Glutamatergic neuron (in vitro differentiated cells): ENCODE measurements around the gene GNPAT. TPM values are rescaled to one million over a fixed set of nuclear protein-coding genes. Genes with fewer than 3 reads are reported as not detected.

Source experiments
- DNase-seq: peaks from one replicate; pipeline ENCODE4 v3.0.0; 2022
- H3K27ac Mint-ChIP-seq: one replicate; pipeline ENCODE4 v1.8.0; 2020; ENCODE audit warnings: mild to moderate bottlenecking, mixed read lengths, inconsistent platforms; ENCODE audit not compliant: unreplicated experiment
- H3K27me3 Mint-ChIP-seq: one replicate; pipeline ENCODE4 v1.8.0; 2020; ENCODE audit warnings: mild to moderate bottlenecking, moderate library complexity, mixed read lengths, inconsistent platforms; ENCODE audit not compliant: unreplicated experiment
- H3K36me3 Mint-ChIP-seq: one replicate; pipeline ENCODE4 v1.8.0; 2020; ENCODE audit warnings: mild to moderate bottlenecking, mixed read lengths, inconsistent platforms; ENCODE audit not compliant: unreplicated experiment
- H3K4me1 Mint-ChIP-seq: one replicate; pipeline ENCODE4 v1.8.0; 2020; ENCODE audit warnings: mild to moderate bottlenecking, low read depth, mixed read lengths, inconsistent platforms; ENCODE audit not compliant: unreplicated experiment
- H3K4me3 Mint-ChIP-seq: one replicate; pipeline ENCODE4 v1.8.0; 2020; ENCODE audit warnings: mild to moderate bottlenecking, mixed read lengths, inconsistent platforms; ENCODE audit not compliant: unreplicated experiment
- H3K9me3 Mint-ChIP-seq: one replicate; pipeline ENCODE4 v1.8.0; 2020; ENCODE audit warnings: mild to moderate bottlenecking, moderate library complexity, mixed read lengths, inconsistent platforms; ENCODE audit not compliant: unreplicated experiment
- CTCF ChIP-seq: fragments of 200-600 bp; sonication (generic); IDR thresholded peaks from one replicate; pipeline ENCODE4 v1.5.0; 2021; ENCODE audit not compliant: partially characterized antibody, unreplicated experiment
- total RNA-seq: library from RNA; stranded (reverse); fragmentation: NEBNext Ultra II Directional; extraction: Animal tissue kit (Norgen Biotek cat#: 25700); gene quantifications from one replicate; pipeline ENCODE4 v1.2.1, GENCODE V29; 2021; ENCODE audit not compliant: unreplicated experiment

GNPAT gene
- total RNA-seq, 1 donor from 2014 or later = 53.9 TPM

- no peaks in the 10 kb centered on the region for H3K4me1 Mint-ChIP-seq
- no peak for TF ChIP-seq CTCF
- H3K27me3 Mint-ChIP-seq = no peaks in the 10 kb centered on the region
- H3K4me3 Mint-ChIP-seq = no peak overlapping the region
- H3K36me3 Mint-ChIP-seq = no peaks in the 10 kb centered on the region
- H3K27ac Mint-ChIP-seq = no peak overlapping the region
- no peak for DNase-seq
- H3K9me3 Mint-ChIP-seq = peaks cover 2% of the 10 kb centered on the region
These were observed 45.6 kb downstream of the GNPAT start for GRCh38 chr1:231286603-231287002.

GRCh38 chr1:231295938-231296337 is 54.9 kb downstream of the GNPAT start:
- no peak for TF ChIP-seq CTCF
- Mint-ChIP-seq H3K27ac (no peak overlapping the region), H3K36me3 (no peaks in the 10 kb centered on the region), H3K27me3 (peaks cover 1% of the 10 kb centered on the region), H3K4me3 (no peak overlapping the region), H3K9me3 (peaks cover 1% of the 10 kb centered on the region), H3K4me1 (no peaks in the 10 kb centered on the region)
- DNase-seq = no peak

- no peaks in the 10 kb centered on the region for H3K36me3 Mint-ChIP-seq
- DNase-seq = no peak
- no peaks in the 10 kb centered on the region for H3K27me3 Mint-ChIP-seq
- H3K4me3 Mint-ChIP-seq = no peak overlapping the region
- no peak overlapping the region for H3K27ac Mint-ChIP-seq
- TF ChIP-seq CTCF = no peak
- H3K4me1 Mint-ChIP-seq = no peaks in the 10 kb centered on the region
- H3K9me3 Mint-ChIP-seq = no peaks in the 10 kb centered on the region
These were observed 61.0 kb downstream of the GNPAT start for GRCh38 chr1:231301990-231302389.

GRCh38 chr1:231310391-231310934 is 69.5 kb downstream of the GNPAT start:
- H3K4me1 Mint-ChIP-seq = peaks cover 2% of the 10 kb centered on the region
- no peak overlapping the region for H3K27ac Mint-ChIP-seq
- no peak for TF ChIP-seq CTCF
- no peaks in the 10 kb centered on the region for H3K27me3 Mint-ChIP-seq
- peaks cover 5% of the 10 kb centered on the region for H3K36me3 Mint-ChIP-seq
- H3K9me3 Mint-ChIP-seq = peaks cover 1% of the 10 kb centered on the region
- no peak for DNase-seq
- no peak overlapping the region for H3K4me3 Mint-ChIP-seq

- no peak overlapping the region for H3K27ac Mint-ChIP-seq
These were observed 70.9 kb downstream of the GNPAT start for GRCh38 chr1:231311720-231312431.

More at GRCh38 chr1:231311720-231312431, 70.9 kb downstream of the GNPAT start:
- Mint-ChIP-seq H3K4me3 (no peak overlapping the region), H3K9me3 (peaks cover 3% of the 10 kb centered on the region), H3K4me1 (peaks cover 2% of the 10 kb centered on the region), H3K27me3 (no peaks in the 10 kb centered on the region), H3K36me3 (peaks cover 5% of the 10 kb centered on the region)
- no peak for DNase-seq
- TF ChIP-seq CTCF = no peak
